Liver (tissue), 3 donors: ENCODE data around the gene CGNL1.

Source experiments
- CTCF ChIP-seq: fragments of 150-350 bp; IDR thresholded peaks from 2 replicates; pipeline ENCODE4 v1.5.1; 2017; ENCODE audit warnings: improper control_type of control experiment, low read depth, low read length; ENCODE audit not compliant: missing input control
- GABPA ChIP-seq, 2 donors: IDR thresholded peaks in 1 of 2; conservative IDR thresholded peaks in 1 of 2; 2 replicates each; pipeline ENCODE4 v1.6.1; 2016; ENCODE audit warnings: antibody characterized with exemption in 2 of 2, mild to moderate bottlenecking in 1 of 2, moderate library complexity in 1 of 2
- RAD21 ChIP-seq, 2 donors: IDR thresholded peaks; 2 replicates each; pipeline ENCODE4 v1.6.1; 2016; ENCODE audit warnings: antibody characterized with exemption in 2 of 2, mild to moderate bottlenecking in 2 of 2
- REST ChIP-seq: IDR thresholded peaks from 2 replicates; pipeline ENCODE4 v1.6.1; 2016; ENCODE audit warnings: antibody characterized with exemption, mild to moderate bottlenecking
- TF ChIP-seq, protein P1 (sequence below): IDR thresholded peaks from 2 replicates; pipeline ENCODE4 v1.6.1; 2016; ENCODE audit warnings: antibody characterized with exemption
- TF ChIP-seq, protein P2 (sequence below): IDR thresholded peaks from 2 replicates; pipeline ENCODE4 v1.6.1; 2016; ENCODE audit warnings: antibody characterized with exemption
- donor health status: healthy.
- donor health status: healthy.

DNA sequence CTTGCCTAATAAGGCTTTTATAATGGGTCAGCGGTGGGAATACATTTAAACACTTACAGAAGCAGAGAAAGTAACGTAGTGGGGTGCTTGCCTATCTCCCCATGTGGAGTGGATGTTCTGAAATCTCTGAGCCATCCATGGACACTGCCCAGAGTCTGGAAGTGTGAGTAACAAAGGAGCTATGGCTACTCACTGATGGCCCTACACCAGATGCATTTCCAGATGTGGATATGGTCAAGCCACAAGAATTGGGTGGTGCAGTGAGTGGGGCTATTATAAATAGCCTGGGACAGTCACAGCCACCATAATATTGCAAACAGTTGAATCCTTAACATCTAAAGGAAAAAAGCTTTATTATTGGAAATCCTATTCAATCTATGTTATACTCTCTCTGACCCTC lies 96.6 kb downstream of the CGNL1 start:
- TF ChIP-seq CTCF (no peak), GABPA (IDR thresholded peaks at IDR 0.05 in 1 of 2, conservative IDR thresholded peaks at IDR 0.05 in 1 of 2) (no peak), REST (no peak), RAD21 (IDR thresholded peaks at IDR 0.05) (no peak)
- TF ChIP-seq, protein P1, sequence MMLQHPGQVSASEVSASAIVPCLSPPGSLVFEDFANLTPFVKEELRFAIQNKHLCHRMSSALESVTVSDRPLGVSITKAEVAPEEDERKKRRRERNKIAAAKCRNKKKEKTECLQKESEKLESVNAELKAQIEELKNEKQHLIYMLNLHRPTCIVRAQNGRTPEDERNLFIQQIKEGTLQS, result no peak
- TF ChIP-seq, protein P2, sequence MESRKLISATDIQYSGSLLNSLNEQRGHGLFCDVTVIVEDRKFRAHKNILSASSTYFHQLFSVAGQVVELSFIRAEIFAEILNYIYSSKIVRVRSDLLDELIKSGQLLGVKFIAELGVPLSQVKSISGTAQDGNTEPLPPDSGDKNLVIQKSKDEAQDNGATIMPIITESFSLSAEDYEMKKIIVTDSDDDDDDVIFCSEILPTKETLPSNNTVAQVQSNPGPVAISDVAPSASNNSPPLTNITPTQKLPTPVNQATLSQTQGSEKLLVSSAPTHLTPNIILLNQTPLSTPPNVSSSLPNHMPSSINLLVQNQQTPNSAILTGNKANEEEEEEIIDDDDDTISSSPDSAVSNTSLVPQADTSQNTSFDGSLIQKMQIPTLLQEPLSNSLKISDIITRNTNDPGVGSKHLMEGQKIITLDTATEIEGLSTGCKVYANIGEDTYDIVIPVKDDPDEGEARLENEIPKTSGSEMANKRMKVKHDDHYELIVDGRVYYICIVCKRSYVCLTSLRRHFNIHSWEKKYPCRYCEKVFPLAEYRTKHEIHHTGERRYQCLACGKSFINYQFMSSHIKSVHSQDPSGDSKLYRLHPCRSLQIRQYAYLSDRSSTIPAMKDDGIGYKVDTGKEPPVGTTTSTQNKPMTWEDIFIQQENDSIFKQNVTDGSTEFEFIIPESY, result no peak
